Epithelial cell of esophagus (primary cell): ENCODE results near the gene FTO.
"Not testable (repeated sequence)": the region's sequence is repeated elsewhere in the genome, so short reads cannot be mapped to it uniquely, and the experiment has no call there.

Experiments
- DNase-seq: peaks from one replicate; pipeline ENCODE4 v3.0.0; 2010; ENCODE audit warnings: low read depth
- H3K4me3 ChIP-seq: 2 replicates; pipeline ENCODE4 v1.5.1; 2011; ENCODE audit warnings: mild to moderate bottlenecking, low read length, control low read depth
- CTCF ChIP-seq: IDR thresholded peaks from 2 replicates; pipeline ENCODE4 v1.5.1; 2011; ENCODE audit warnings: low read depth, mild to moderate bottlenecking, low read length, control low read depth, inconsistent platforms; ENCODE audit not compliant: insufficient read depth; ENCODE audit errors: missing control alignments

The FTO gene

GRCh38 chr16:54177052-54177861 is 473.3 kb downstream of the FTO start:
- TF ChIP-seq CTCF: no peak
- DNase-seq: no peak
- no peak overlapping the region for H3K4me3 ChIP-seq

DNA sequence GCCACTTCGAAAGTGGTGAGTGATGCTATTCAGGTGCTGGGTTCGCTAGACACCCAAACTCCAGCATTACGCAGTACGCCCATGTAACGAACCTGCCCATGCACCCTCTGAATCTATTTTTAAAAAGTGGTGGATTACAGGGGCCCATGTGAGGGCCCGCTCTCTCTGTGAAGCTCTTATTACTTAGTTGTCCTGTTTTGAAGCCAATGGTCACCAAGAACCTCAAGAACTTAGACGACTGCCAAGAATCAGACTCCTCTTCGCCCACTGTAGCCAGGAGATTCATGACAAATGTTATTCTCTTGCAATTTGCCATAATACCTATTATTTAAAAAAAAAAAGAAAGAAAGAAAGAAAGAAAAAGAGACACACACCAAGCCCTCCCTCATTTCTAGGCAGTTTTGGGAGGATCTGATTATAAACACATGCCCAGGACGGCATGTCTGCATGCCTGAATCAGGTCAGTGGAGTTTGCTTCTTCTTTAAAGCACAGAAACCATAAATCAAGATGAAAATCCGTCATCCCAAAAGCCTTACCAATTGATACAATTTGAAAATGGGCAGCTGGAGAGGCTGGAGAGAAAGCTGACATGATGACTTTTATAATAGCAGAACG is 474.0 kb downstream of the FTO start:
- TF ChIP-seq CTCF: no peak
- DNase-seq: no peak
- no peak overlapping the region for H3K4me3 ChIP-seq

DNA sequence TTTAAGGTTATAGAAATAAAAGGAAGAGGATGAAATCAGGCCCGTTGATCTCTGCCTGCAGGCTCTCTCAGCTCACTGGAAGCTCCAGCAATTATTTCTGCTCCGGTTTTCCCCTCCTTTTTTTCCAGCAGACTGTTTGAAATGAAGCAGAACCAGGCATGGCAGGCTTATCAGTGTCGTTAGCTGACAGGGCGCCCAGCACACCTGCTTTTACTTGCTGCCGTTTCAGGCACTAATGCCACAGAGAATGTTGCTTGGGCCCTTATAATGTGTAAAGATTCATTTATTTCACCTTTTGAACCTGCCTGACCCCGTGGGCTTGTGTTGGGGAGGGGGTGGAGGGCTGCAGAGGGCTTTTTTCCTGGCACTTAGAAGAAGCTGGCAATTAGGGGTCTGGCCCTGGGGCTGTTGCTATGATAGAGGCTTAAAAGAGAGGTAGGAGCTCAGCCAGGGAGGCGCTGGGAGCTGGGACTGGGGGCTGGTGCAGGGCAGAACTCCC is 474.6 kb downstream of the FTO start:
- H3K4me3 ChIP-seq: no peak overlapping the region
- DNase-seq: no peak
- no peak for TF ChIP-seq CTCF

DNA sequence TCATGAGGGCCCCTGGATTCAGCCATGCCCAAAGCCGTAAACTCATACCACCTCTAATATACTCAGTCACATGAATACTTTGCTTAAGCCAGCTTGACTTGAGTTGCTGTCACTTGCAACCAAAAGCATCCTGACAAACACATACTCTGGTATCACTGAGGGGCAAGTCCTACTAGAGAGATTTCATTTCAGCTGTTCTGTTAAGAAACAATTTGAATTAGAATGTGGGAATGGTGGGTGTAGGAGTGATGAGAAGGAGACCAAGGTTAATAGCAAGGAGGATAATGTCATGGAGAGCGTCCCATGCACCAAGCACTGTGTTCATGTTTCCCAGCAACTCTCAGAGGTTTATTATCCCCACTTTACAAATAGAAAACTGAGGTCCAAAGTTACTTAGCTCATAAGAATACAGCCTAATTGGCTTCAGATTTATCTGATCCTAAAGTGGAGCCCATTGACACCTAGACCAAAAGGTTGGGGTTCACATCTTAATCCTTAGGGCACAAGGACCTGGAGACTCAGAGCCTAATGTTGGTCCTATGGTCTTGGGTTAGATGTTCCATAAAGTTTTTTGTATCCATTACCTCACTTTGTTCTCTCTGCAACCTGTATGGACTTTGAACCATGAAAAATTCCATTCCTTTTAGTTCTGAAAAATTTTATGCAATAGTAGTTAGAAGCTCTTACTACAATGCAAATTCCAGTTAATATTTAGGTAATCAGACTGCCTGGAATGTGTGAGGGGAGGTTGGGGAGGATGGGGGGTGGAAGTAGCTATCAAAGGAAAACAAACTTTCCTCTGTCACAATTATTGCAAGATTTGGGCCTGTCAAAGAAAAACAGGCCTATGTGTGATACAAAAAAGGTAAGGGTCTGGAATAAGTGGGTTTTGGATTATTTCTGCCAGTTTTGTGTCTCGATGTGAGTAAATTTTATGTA is 476.7 kb downstream of the FTO start:
- no peak for TF ChIP-seq CTCF
- no peak overlapping the region for H3K4me3 ChIP-seq
- DNase-seq: no peak

DNA sequence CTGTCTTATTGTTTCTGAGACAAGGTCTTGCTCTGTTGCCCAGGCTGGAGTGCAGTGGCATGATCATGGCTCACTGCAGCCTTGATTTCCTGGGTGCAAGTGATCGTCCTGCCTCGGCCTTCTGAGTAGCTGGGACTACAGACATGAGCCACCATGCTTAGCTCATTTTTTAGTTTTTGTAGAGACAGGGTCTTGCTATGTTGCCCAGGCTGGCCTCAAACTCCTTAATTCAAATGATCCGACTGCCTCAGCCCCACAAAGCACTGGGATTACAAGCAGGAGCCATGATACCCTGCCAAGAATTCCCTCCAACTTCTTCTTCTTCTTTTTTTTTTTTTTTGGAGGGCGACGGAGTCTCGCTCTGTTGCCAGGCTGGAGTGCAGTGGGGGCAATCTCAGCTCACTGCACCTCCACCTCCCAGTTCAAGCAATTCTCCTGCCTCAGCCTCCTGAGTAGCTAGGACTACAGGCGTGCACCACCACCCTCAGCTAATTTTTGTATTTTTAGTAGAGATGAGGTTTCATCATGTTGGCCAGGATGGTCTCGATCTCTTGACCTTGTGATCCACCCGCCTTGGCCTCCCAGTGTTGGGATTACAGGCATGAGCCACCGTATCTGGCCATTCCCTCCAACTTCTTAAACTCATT is 477.9 kb downstream of the FTO start:
- H3K4me3 ChIP-seq, DNase-seq: not testable (repeated sequence)

GRCh38 chr16:54185045-54185444 is 481.1 kb downstream of the FTO start:
- no peak for DNase-seq
- TF ChIP-seq CTCF: no peak
- no peak overlapping the region for H3K4me3 ChIP-seq
